ENCODE measurements around the gene EFTUD2. TPM values are rescaled to one million over a fixed set of nuclear protein-coding genes. Genes with fewer than 3 reads are reported as not detected.

Gene EFTUD2
- total RNA-seq, 2 donors from 2014 or later: 31.6 to 49.8 TPM

GRCh38 chr17:44842748-44843147 lies 56.5 kb downstream of the EFTUD2 start:
- ATAC-seq (no peak), DNase-seq (no peak)
- H3K27me3 ChIP-seq: no peaks in the 10 kb centered on the region
- H3K9me3 ChIP-seq: no peaks in the 10 kb centered on the region
- H3K27ac ChIP-seq: no peak overlapping the region
- no peaks in the 10 kb centered on the region for H3K36me3 ChIP-seq (replicated peaks in 1 of 2; ENCODE audit: insufficient read depth in 1 of 2, low read depth in 2 of 2)
- no peak for TF ChIP-seq POLR2A (IDR thresholded peaks at IDR 0.05)
- TF ChIP-seq CTCF (IDR thresholded peaks at IDR 0.05): no peak
- H3K4me3 ChIP-seq: no peak overlapping the region
- WGBS, 2 donors: 44 to 56% methylated on average over 5 of the region's 5 CpGs
- no peaks in the 10 kb centered on the region for H3K4me1 ChIP-seq
- intact Hi-C loops (cut with DNase I): no loop called here

- intact Hi-C loops (cut with DNase I): no loop called here
- Histone ChIP-seq H3K36me3 (replicated peaks in 1 of 2; ENCODE audit: insufficient read depth in 1 of 2, low read depth in 2 of 2) (no peaks in the 10 kb centered on the region), H3K27me3 (no peaks in the 10 kb centered on the region), H3K4me3 (no peak overlapping the region), H3K4me1 (no peaks in the 10 kb centered on the region), H3K9me3 (no peaks in the 10 kb centered on the region), H3K27ac (no peak overlapping the region)
- DNase-seq: no peak
- TF ChIP-seq CTCF (IDR thresholded peaks at IDR 0.05) (no peak), POLR2A (IDR thresholded peaks at IDR 0.05) (no peak)
- 77 to 87% methylated on average over 3 of the region's 3 CpGs for WGBS, 2 donors
- ATAC-seq: no peak
These were observed 58.3 kb downstream of the EFTUD2 start for GRCh38 chr17:44840936-44841335.

- WGBS, 2 donors: 56 to 65% methylated on average over 4 of the region's 4 CpGs
- intact Hi-C loops (cut with DNase I): no loop called here
- no peaks in the 10 kb centered on the region for H3K36me3 ChIP-seq (replicated peaks in 1 of 2; ENCODE audit: insufficient read depth in 1 of 2, low read depth in 2 of 2)
- H3K27ac ChIP-seq: no peak overlapping the region
- no peak for DNase-seq
- no peaks in the 10 kb centered on the region for H3K9me3 ChIP-seq
- no peaks in the 10 kb centered on the region for H3K4me1 ChIP-seq
- TF ChIP-seq CTCF (IDR thresholded peaks at IDR 0.05): no peak
- no peak for TF ChIP-seq POLR2A (IDR thresholded peaks at IDR 0.05)
- H3K27me3 ChIP-seq: no peaks in the 10 kb centered on the region
- no peak for ATAC-seq
- no peak overlapping the region for H3K4me3 ChIP-seq
These were observed 59.0 kb downstream of the EFTUD2 start for GRCh38 chr17:44840274-44840673.

GRCh38 chr17:44837196-44837595 lies 62.0 kb downstream of the EFTUD2 start:
- Histone ChIP-seq H3K27ac (no peak overlapping the region), H3K4me3 (no peak overlapping the region), H3K36me3 (replicated peaks in 1 of 2; ENCODE audit: insufficient read depth in 1 of 2, low read depth in 2 of 2) (no peaks in the 10 kb centered on the region), H3K4me1 (no peaks in the 10 kb centered on the region), H3K9me3 (no peaks in the 10 kb centered on the region), H3K27me3 (no peaks in the 10 kb centered on the region)
- DNase-seq (no peak), ATAC-seq (no peak)
- TF ChIP-seq CTCF (IDR thresholded peaks at IDR 0.05): no peak
- TF ChIP-seq POLR2A (IDR thresholded peaks at IDR 0.05): no peak
- 56 to 77% methylated on average over 2 of the region's 2 CpGs for WGBS, 2 donors
- intact Hi-C loops (cut with DNase I): no loop called here

GRCh38 chr17:44832805-44833204 lies 66.4 kb downstream of the EFTUD2 start:
- Histone ChIP-seq H3K36me3 (replicated peaks in 1 of 2; ENCODE audit: insufficient read depth in 1 of 2, low read depth in 2 of 2) (no peaks in the 10 kb centered on the region), H3K4me1 (peaks cover 16% of the 10 kb centered on the region), H3K4me3 (no peak overlapping the region), H3K9me3 (no peaks in the 10 kb centered on the region), H3K27ac (no peak overlapping the region), H3K27me3 (peaks cover 0 to 19% of the 10 kb centered on the region in 2 donors)
- DNase-seq (no peak), ATAC-seq (no peak)
- TF ChIP-seq CTCF (IDR thresholded peaks at IDR 0.05) (no peak), POLR2A (IDR thresholded peaks at IDR 0.05) (no peak)
- intact Hi-C loops (cut with DNase I): no loop called here
- WGBS, 2 donors: 74 to 83% methylated on average over 5 of the region's 5 CpGs

Measured in body of pancreas (tissue), 4 donors.